ENCODE data around the gene PTPRT. TPM values are rescaled to one million over a fixed set of nuclear protein-coding genes. Genes with fewer than 3 reads are reported as not detected.

The PTPRT gene
- total RNA-seq, 6 donors from 2014 or later = 0.20 to 7.1 (median 3.8) TPM

DNA sequence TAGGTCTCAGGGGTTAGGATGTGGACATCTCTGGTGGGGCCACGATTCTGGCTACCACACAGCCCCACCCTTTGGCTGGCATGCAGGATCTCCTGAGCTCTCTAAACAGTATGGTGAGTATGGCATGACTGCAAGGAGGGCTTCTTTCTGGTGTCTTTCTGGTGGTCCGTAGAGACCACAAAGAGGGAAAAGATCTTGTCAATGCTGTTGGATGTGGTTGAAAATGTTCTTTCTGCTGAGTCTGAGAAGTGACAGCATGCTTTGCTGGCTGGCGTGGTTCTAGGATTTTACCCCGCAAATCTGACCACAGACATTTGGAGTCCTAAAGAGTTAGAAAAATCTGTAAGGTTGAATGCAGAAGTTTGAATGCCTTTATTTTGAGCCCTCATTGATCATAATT, 1096.7 kb downstream of the PTPRT start:
- Histone ChIP-seq H3K4me1 (no peaks in the 10 kb centered on the region), H3K36me3 (no peaks in the 10 kb centered on the region), H3K27ac (no peak overlapping the region), H3K27me3 (no peaks in the 10 kb centered on the region), H3K4me3 (no peak overlapping the region), H3K9me3 (no peaks in the 10 kb centered on the region)
- ATAC-seq (ENCODE audit: low FRiP score in 2 of 2) (no peak), DNase-seq (no peak)
- TF ChIP-seq, protein P1, sequence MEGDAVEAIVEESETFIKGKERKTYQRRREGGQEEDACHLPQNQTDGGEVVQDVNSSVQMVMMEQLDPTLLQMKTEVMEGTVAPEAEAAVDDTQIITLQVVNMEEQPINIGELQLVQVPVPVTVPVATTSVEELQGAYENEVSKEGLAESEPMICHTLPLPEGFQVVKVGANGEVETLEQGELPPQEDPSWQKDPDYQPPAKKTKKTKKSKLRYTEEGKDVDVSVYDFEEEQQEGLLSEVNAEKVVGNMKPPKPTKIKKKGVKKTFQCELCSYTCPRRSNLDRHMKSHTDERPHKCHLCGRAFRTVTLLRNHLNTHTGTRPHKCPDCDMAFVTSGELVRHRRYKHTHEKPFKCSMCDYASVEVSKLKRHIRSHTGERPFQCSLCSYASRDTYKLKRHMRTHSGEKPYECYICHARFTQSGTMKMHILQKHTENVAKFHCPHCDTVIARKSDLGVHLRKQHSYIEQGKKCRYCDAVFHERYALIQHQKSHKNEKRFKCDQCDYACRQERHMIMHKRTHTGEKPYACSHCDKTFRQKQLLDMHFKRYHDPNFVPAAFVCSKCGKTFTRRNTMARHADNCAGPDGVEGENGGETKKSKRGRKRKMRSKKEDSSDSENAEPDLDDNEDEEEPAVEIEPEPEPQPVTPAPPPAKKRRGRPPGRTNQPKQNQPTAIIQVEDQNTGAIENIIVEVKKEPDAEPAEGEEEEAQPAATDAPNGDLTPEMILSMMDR (IDR thresholded peaks at IDR 0.05) = no peak
- TF ChIP-seq POLR2A (IDR thresholded peaks at IDR 0.05) (no peak), EP300 (IDR thresholded peaks at IDR 0.05) (no peak), POLR2AphosphoS5 (IDR thresholded peaks at IDR 0.05) (no peak)
- 58 to 68% methylated on average over 4 of the region's 4 CpGs for WGBS, 2 donors

DNA sequence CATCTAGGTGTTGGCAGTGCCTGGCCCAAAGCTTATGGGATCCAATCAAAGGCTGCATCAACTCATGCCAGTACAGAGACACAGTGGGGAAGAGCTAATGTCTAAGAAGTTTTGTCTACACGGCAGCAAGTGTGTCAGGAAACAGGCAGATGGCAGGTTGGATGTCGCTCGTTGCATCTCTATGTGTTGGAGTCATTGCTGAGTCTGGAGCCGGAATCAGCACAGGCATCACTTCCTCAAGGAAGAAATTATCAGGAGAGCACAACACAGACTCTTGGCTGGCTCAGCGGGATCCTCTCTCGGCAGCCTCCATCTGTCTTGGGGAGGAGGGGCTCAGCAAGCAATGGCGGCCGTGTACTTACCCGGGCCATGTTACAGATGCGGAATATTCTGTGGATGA, 1104.3 kb downstream of the PTPRT start:
- WGBS, 2 donors = 77 to 81% methylated on average over 9 to 10 of the region's 10 CpGs
- Histone ChIP-seq H3K4me3 (no peak overlapping the region), H3K36me3 (no peaks in the 10 kb centered on the region), H3K27ac (no peak overlapping the region), H3K27me3 (no peaks in the 10 kb centered on the region), H3K4me1 (no peaks in the 10 kb centered on the region), H3K9me3 (no peaks in the 10 kb centered on the region)
- ATAC-seq (ENCODE audit: low FRiP score in 2 of 2) = no peak
- DNase-seq = no peak
- TF ChIP-seq POLR2AphosphoS5 (IDR thresholded peaks at IDR 0.05) = no peak
- TF ChIP-seq, protein P1 (IDR thresholded peaks at IDR 0.05) = no peak
- no peak for TF ChIP-seq POLR2A (IDR thresholded peaks at IDR 0.05)
- no peak for TF ChIP-seq EP300 (IDR thresholded peaks at IDR 0.05)

DNA sequence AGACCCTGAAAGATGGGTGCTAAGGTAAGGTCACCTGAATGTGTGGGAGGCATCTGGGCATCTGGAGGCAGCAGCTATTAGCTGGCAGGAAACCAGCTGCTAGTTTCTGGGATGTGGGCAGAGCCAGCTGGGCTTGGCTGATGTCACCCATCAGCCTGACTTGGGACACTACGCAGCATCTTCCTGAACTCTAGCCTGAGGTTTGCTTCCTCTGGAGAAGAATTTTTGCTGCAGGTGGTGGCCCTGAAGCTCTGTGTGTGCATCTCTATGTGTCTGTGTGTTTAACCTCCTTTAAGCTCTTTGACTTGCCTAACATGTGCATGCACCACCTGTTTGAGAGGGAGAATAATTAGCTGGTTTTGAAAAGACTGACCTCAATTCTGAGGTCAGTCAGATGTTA, 1106.4 kb downstream of the PTPRT start:
- DNase-seq = no peak
- ATAC-seq (ENCODE audit: low FRiP score in 2 of 2) = no peak
- Histone ChIP-seq H3K27ac (no peak overlapping the region), H3K27me3 (no peaks in the 10 kb centered on the region), H3K4me3 (no peak overlapping the region), H3K4me1 (no peaks in the 10 kb centered on the region), H3K36me3 (no peaks in the 10 kb centered on the region), H3K9me3 (no peaks in the 10 kb centered on the region)
- no peak for TF ChIP-seq EP300 (IDR thresholded peaks at IDR 0.05)
- no peak for TF ChIP-seq POLR2A (IDR thresholded peaks at IDR 0.05)
- TF ChIP-seq, protein P1 (IDR thresholded peaks at IDR 0.05) = no peak
- no peak for TF ChIP-seq POLR2AphosphoS5 (IDR thresholded peaks at IDR 0.05)
- WGBS, 2 donors = 30 to 80% methylated on average over 1 of the region's 1 CpG

DNA sequence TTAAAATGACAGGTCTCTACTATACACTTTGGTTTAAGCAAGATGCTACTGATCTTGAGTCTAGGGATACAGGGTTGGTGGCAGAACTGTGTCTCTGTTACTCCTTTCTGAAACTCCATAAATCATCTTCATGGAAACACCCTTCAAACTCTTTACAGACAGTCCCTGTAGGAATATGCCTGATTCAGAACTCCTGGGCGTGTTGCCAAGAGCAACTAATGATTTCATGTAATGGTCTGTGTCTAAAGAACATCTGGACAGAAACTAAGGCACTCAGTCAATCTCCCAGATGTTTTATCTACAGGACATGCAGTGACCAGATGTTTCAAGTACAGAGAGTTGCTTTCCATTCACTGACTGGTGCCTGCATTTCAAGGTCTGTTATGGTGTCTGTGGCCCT, 1107.1 kb downstream of the PTPRT start:
- Histone ChIP-seq H3K4me3 (no peak overlapping the region), H3K4me1 (no peaks in the 10 kb centered on the region), H3K9me3 (no peaks in the 10 kb centered on the region), H3K27me3 (no peaks in the 10 kb centered on the region), H3K27ac (no peak overlapping the region), H3K36me3 (no peaks in the 10 kb centered on the region)
- no peak for DNase-seq
- peak in 1 of 2 donors; percentile 83 for ATAC-seq (ENCODE audit: low FRiP score in 2 of 2)
- TF ChIP-seq POLR2AphosphoS5 (IDR thresholded peaks at IDR 0.05) (no peak), EP300 (IDR thresholded peaks at IDR 0.05) (no peak), POLR2A (IDR thresholded peaks at IDR 0.05) (no peak)
- TF ChIP-seq, protein P1 (IDR thresholded peaks at IDR 0.05) = no peak
- 29 to 64% methylated on average over 1 of the region's 1 CpG for WGBS, 2 donors

DNA sequence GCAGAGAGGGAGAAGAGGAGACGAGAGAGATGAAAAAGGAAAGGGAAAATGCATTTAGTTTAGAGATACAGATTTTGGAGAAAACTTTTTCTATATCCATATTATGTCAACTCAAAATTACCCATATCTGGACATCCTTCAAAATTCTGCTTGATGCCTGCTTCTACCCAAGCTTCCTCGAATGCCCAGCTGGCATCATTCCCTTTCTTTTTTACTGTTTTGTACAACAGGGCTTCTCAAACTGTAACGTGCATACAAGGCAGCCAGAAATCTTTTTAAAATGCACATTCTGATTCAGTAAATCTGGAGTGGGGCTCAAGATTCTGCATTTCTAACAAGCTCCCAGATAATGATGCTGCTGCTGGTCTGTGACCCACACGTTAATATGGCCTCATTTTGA, 1108.8 kb downstream of the PTPRT start:
- 74 to 75% methylated on average over 4 of the region's 4 CpGs for WGBS, 2 donors
- Histone ChIP-seq H3K9me3 (no peaks in the 10 kb centered on the region), H3K27me3 (no peaks in the 10 kb centered on the region), H3K4me3 (no peak overlapping the region), H3K4me1 (no peaks in the 10 kb centered on the region), H3K27ac (no peak overlapping the region), H3K36me3 (no peaks in the 10 kb centered on the region)
- no peak for DNase-seq
- ATAC-seq (ENCODE audit: low FRiP score in 2 of 2) = no peak
- TF ChIP-seq EP300 (IDR thresholded peaks at IDR 0.05) (no peak), POLR2AphosphoS5 (IDR thresholded peaks at IDR 0.05) (no peak), POLR2A (IDR thresholded peaks at IDR 0.05) (no peak)
- TF ChIP-seq, protein P1 (IDR thresholded peaks at IDR 0.05) = no peak
